SU-DHL-6 (cell line): ENCODE results near the gene NTRK3.

Source experiments
- CTCF ChIP-seq: fragments of 200-600 bp; sonication (generic); IDR thresholded peaks from one replicate; pipeline ENCODE4 v1.5.1; 2017; ENCODE audit warnings: antibody characterized with exemption, mild to moderate bottlenecking, low read length, moderate library complexity; ENCODE audit not compliant: insufficient read depth, poor library complexity, severe bottlenecking
- EZH2phosphoT487 ChIP-seq: fragments of 200-600 bp; sonication (generic), shearing (Covaris generic); conservative IDR thresholded peaks from 2 replicates; pipeline ENCODE4 v1.6.1; 2018; ENCODE audit warnings: mild to moderate bottlenecking, antibody characterized with exemption, low read length, moderate library complexity, mixed read lengths

DNA sequence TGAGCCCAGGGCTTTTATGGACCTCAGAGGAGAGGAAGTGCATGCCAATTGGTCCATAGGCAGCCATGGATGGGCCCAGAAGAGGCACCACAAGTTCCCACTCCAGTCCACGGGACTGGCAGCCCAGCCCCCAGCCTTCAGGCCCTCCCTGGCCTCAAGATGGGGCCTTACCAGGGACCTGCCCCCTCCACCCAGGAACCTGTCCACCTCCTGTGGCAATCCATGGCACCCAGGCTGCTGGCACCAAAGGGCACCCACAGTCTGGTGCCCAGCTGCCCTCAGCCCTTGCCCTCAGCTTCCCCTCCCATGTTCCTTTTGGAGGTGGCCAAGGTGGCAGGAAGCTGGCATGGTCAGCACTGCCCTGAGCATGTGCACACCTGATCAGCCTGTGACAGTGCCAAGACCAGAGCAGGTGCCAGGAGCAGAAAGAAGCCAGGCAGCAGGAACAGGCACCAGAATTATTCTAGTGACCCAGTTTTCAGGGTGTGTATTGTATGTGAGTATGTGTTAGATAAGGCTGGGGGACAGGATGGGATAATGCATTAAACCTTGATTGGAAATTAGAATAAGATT, 415.0 kb downstream of the NTRK3 start:
- no peak for TF ChIP-seq CTCF
- TF ChIP-seq EZH2phosphoT487 = no peak
